ENCODE measurements around the gene CHRM5.
"Not testable (repeated sequence)": the region's sequence is repeated elsewhere in the genome, so short reads cannot be mapped to it uniquely, and the experiment has no call there.

DNA sequence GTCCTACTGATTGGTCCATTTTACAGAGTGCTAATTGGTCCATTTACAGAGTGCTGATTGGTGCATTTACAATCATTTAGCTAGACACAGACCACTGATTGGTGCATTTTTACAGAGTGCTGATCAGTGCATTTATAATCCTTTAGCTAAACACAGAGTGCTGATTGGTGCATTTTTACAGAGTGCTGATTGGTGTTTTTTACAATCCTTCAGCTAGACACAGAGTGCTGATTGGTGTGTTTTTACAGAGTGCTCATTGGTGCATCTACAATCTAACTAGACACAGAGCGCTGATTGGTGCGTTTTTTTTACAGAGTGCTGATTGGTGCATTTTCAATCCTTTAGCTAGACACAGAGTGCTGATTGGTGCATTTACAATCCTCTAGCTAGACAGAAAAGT lies 50.4 kb downstream of the CHRM5 start:
- not testable (repeated sequence) for TF ChIP-seq KDM5A (IDR thresholded peaks at IDR 0.05; ENCODE audit: low read length); POLR2AphosphoS5 (IDR thresholded peaks at IDR 0.05; ENCODE audit: low read depth, low read length); EP300 (IDR thresholded peaks at IDR 0.05; ENCODE audit: borderline replicate concordance in 1 of 2, low read depth in 2 of 2, low read length in 2 of 2)
- TF ChIP-seq, protein P1, sequence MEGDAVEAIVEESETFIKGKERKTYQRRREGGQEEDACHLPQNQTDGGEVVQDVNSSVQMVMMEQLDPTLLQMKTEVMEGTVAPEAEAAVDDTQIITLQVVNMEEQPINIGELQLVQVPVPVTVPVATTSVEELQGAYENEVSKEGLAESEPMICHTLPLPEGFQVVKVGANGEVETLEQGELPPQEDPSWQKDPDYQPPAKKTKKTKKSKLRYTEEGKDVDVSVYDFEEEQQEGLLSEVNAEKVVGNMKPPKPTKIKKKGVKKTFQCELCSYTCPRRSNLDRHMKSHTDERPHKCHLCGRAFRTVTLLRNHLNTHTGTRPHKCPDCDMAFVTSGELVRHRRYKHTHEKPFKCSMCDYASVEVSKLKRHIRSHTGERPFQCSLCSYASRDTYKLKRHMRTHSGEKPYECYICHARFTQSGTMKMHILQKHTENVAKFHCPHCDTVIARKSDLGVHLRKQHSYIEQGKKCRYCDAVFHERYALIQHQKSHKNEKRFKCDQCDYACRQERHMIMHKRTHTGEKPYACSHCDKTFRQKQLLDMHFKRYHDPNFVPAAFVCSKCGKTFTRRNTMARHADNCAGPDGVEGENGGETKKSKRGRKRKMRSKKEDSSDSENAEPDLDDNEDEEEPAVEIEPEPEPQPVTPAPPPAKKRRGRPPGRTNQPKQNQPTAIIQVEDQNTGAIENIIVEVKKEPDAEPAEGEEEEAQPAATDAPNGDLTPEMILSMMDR (IDR thresholded peaks at IDR 0.05; ENCODE audit: control extremely low read depth in 1 of 3, insufficient read depth in 1 of 3, low read depth in 1 of 3, low read length in 3 of 3) = not testable (repeated sequence)
